CD4-positive, alpha-beta T cell treated with Interleukin-15 for 4 hours (primary cell): ENCODE results near the gene MRFAP1L1.
"Not testable (repeated sequence)": the region's sequence is repeated elsewhere in the genome, so short reads cannot be mapped to it uniquely, and the experiment has no call there.

Experiments used
- DNase-seq: peaks from one replicate; pipeline ENCODE4 v3.0.0-alpha.2; 2020; ENCODE audit warnings: low spot score

Gene MRFAP1L1

DNA sequence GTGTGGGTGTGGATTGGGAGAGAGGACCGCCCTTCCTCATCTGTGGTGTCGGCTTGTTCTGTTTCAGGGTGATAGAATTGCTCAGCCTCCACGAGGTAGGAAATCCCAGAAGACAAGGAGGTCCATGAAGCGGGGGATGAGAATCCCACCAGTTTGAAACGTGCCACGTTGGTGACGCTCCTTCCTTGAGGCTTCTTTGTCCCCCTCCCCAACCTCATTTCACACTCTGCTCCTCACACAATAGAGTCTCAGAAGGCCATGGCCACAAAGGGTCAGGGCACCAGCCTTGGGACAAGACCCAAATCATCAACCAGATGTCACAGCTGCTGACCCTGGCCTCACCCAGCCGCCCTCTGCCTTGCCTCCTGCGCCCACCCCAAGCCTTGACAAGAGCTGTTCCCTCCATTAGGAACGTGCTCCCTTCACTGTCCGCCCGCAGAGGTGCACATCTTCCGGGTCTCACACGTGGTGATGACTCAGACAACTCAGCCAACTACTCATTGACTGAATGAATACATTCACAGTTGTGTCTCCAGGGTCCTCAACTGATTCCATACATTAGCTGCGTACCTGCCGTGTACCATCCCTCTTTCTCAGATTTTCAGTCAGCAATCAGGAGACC is 24.6 kb upstream of the MRFAP1L1 start:
- no peak for DNase-seq

- DNase-seq = no peak
Measured at GRCh38 chr4:6733358-6734164, 23.9 kb upstream of the MRFAP1L1 start.

GRCh38 chr4:6732441-6733357 is 23.0 kb upstream of the MRFAP1L1 start:
- DNase-seq = no peak

GRCh38 chr4:6731780-6732179 is 22.1 kb upstream of the MRFAP1L1 start:
- no peak for DNase-seq

DNA sequence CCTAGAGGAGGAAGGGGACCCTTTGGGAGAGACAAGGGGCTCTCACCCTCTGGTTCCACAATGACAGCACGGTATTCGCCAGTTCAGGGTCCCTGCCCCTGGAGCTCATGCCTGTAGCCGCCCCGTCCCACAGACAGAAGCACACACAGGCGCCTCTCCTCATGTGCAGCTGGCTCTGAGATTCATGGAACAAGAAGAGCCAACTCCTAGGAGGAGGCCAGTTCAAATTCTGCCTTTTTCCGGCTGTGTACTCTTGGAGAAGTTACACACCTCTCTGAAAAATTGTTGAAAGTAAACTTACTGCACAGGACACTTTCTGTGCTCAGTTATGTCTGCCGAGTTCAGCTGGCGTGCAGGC is 21.6 kb upstream of the MRFAP1L1 start:
- DNase-seq = no peak

DNA sequence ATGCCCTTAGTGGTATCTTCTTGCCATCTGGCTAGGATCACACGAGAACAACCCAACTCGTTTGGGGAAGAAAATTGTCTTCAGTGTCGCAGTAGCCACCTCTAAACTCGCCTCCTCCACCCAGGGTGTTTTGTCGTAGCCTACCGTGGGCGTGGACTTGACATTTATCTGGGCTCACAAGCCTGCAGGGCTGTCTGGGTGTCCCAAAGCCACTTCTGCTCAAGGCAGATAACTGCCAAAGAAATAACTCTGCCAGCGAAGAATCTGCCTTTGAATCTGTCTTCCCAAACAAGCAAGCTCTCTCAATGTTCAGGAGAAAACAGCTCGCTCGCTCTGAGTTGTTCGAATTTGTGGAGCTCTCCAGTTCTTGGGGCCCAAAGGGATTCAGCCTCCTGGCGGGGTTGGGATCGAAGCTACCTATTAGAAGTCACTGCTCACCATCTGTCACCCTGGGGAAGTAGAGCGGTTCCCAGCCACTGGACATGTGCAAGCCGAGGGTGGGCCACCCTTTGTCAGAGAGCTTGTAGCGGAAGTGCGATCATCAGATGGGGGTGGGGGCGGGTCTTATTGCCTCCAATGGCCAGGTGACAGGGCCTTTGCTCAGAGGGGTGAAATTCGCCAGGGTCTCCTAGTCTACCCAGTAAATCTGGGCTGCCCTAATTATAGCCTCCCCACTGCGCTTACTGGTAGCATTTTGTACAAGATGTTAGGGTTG is 21.1 kb upstream of the MRFAP1L1 start:
- no peak for DNase-seq

GRCh38 chr4:6728320-6729029 is 18.8 kb upstream of the MRFAP1L1 start:
- no peak for DNase-seq

DNA sequence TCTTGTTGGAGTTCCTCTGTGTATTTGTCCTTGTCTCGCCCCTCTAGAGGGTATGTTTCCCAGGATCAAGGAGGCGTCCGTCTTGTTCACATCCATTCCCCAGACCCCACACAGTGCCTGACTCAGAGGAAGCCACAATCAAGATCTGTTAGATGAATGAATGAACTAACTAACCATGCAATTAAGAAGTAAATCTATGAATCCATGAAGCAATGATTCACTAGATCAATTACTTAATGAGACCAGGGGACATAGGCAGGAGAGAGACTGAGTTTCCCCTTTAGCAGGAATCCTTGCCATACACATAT is 18.2 kb upstream of the MRFAP1L1 start:
- no peak for DNase-seq

DNA sequence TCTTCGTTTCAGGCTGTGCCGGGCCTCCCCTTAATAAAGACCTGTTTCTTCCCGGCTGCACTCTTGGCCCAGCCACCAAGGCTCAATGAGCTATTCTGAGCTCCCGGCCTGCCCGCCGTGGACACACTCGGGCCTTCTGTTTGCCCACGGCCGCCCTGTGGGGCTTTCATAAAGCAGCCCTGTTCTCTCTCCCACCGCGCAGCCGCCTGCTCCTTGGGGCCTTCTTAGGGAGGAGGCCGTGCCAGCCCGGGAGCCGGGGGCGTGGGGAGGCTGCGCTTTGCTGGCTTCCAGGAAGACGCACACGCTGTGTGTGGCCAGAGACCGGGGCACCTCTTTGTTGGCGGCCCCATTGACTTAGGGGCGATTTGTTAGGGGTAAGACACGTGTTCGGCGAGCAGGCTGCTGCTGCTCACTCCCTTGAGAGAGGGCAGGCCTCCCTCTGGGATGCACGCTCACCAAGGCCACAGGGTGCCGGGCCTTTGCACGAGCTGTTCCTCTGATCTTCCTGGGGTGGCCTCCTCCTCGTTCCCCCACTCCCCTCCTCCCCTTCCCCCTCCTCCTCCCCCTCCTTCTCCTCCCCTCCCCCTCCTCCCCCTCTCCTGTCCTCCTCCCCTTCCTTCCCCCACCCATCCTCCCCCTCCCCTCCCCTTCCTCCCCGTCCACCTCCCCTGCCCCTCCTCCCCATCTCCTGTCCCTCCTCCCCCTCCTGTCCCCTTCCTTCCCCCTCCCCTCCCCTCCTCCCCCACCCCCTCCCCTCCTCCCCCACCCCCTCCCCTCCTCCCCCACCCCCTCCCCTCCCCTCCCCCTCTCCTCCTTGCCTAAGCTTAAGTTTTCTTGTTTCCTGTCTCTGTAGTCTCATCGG is 17.6 kb upstream of the MRFAP1L1 start:
- no peak for DNase-seq

GRCh38 chr4:6725427-6725961 is 15.8 kb upstream of the MRFAP1L1 start:
- DNase-seq = not testable (repeated sequence)

- no peak for DNase-seq
Measured at GRCh38 chr4:6724421-6725111, 14.9 kb upstream of the MRFAP1L1 start.

- DNase-seq = no peak
Measured at GRCh38 chr4:6723851-6724250, 14.2 kb upstream of the MRFAP1L1 start.

DNA sequence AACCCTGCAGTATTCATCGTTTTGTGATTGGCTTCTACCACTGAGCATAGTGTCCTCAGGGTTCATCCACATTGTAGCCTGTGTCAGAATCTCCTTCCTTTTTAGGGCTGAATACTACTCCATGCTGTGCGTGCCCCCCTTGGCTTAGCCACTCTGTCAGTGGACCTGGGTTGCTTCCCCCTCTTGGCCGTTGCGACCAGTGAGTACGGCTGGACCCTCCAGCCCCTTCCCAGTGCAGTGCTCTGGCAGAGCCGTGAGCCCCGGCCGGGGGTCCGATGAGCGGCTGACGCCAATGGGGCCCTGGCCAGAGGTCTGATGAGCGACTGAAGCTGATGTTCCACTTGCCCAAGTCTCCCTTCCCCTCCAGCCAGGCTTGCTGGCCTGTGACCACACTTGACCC is 13.2 kb upstream of the MRFAP1L1 start:
- DNase-seq = no peak

- no peak for DNase-seq
Measured at GRCh38 chr4:6721121-6721520, 11.5 kb upstream of the MRFAP1L1 start.

GRCh38 chr4:6720202-6720699 is 10.6 kb upstream of the MRFAP1L1 start:
- peak; percentile 79 for DNase-seq

DNA sequence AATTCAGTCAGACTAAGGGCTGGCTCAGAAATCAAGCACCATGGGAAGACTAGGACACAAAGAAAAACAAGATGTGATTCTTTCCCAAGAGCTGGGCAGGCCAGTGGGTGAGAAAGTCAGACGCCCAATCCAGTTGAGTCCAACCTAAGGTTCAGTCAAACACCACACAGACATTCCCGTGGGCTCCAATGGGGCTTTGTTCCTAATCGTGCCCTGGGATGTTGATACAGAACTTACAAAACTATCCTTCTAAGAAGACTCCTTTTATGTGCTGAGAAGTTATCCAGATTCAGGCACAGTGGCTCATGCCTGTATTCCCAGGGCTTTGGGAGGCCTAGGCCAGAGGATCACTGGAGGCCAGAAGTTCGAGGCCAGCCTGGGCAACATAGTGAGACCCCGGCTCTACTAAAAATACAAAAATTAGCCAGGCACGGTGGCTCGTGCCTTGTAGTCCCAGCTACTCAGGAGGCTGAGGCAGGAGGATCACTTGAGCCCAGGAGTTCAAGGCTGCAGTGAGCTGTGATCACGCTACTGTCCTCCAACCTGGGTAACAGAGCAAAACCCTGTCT is 10.0 kb upstream of the MRFAP1L1 start:
- DNase-seq = no peak

DNA sequence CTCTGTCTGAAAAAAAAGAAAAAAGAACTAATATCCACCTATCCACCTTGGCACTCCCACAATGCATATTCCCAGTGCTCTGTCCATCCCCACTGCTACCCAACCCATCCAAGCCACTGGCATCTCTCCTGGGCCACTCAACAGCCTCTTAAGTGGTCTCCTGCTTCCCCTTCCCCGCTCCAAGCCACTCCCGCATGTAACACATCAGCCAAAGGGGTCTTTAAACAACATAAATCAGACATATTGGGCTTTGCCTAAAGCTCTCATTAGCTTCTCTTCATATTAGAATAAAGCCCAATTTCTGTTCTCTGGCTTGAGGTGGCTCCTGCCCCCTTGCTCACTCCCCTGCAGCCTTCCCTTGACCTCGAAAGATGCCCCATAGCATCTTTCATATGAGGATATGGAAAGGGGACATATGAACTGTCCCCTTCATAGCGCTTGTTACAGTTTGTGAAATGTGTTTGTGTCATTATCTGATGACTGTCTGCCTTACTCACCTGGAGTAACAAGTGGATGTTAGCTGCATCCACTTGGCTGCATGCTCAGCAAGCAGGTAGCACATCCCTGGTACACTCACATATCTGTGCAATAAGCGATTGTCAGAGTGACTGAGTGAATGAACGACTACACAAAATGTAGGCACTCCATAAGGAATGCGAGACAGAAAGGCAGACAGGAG is 9.4 kb upstream of the MRFAP1L1 start:
- no peak for DNase-seq

- DNase-seq = no peak
Measured at GRCh38 chr4:6716958-6717655, 7.4 kb upstream of the MRFAP1L1 start.
